COLO668 (cell line): ENCODE results near the gene TTI1.

ENCODE experiments used
- DNase-seq: peaks from one replicate; lab custom pipeline; 2025; ENCODE audit not compliant: unreplicated experiment; lab: John Stamatoyannopoulos, UW

TTI1 gene

GRCh38 chr20:37989601-37990295, 43.5 kb downstream of the TTI1 start:
- peak; percentile 51 for DNase-seq

- DNase-seq = no peak
These were observed 44.8 kb downstream of the TTI1 start for GRCh38 chr20:37988306-37988954.

- no peak for DNase-seq
These were observed 45.5 kb downstream of the TTI1 start for GRCh38 chr20:37987602-37988290.

- no peak for DNase-seq
These were observed 46.2 kb downstream of the TTI1 start for GRCh38 chr20:37986873-37987601.

GRCh38 chr20:37986044-37986858, 47.0 kb downstream of the TTI1 start:
- DNase-seq = no peak

- DNase-seq = no peak
These were observed 49.1 kb downstream of the TTI1 start for GRCh38 chr20:37984018-37984785.

GRCh38 chr20:37983286-37983685, 50.0 kb downstream of the TTI1 start:
- DNase-seq = no peak

GRCh38 chr20:37981568-37981967, 51.7 kb downstream of the TTI1 start:
- DNase-seq = no peak

- no peak for DNase-seq
These were observed 52.4 kb downstream of the TTI1 start for GRCh38 chr20:37980876-37981275.

GRCh38 chr20:37980383-37980782, 52.9 kb downstream of the TTI1 start:
- no peak for DNase-seq

GRCh38 chr20:37979021-37979985, 54.0 kb downstream of the TTI1 start:
- DNase-seq = no peak

- no peak for DNase-seq
These were observed 55.5 kb downstream of the TTI1 start for GRCh38 chr20:37977786-37978185.

GRCh38 chr20:37977338-37977737, 55.9 kb downstream of the TTI1 start:
- DNase-seq = no peak

GRCh38 chr20:37976887-37977286, 56.4 kb downstream of the TTI1 start:
- DNase-seq = no peak

GRCh38 chr20:37973059-37973910, 60.0 kb downstream of the TTI1 start:
- no peak for DNase-seq

GRCh38 chr20:37972256-37973058, 60.8 kb downstream of the TTI1 start:
- DNase-seq = no peak

GRCh38 chr20:37971561-37972127, 61.6 kb downstream of the TTI1 start:
- DNase-seq = no peak
